ENCODE results near the gene SEPTIN6.

DNA sequence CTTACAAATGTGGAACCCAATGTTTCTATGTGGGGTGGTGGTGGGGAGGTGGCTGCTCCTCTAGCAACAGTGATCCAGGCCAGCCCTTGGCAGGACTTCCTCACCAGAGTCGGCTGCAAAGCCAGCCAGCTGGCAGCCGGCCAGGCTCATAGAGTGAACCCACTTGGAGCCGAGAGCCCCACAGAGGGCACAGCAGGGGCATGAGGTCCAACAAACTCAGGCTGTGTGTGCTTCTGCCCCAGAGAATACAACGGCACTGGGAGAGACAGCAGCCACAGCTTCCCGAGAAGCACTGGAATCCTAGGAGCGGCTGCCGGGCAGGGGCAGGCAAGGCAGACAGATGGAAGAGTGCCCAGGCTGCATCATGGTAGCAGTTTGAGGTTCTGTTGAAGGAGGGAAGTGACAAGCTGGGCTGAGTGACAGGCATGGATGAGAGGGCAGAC, 42.0 kb upstream of the SEPTIN6 start:
- TF ChIP-seq CHD2 (IDR thresholded peaks at IDR 0.05; ENCODE audit: low read length, partially characterized antibody) (no peak), NFE2L2 (conservative IDR thresholded peaks at IDR 0.05; ENCODE audit: low read length) (no peak), POLR2A (IDR thresholded peaks at IDR 0.05; ENCODE audit: low read length) (no peak), JUNB (IDR thresholded peaks at IDR 0.05) (no peak), KDM1A (IDR thresholded peaks at IDR 0.05; ENCODE audit: low read depth) (no peak)
- TF ChIP-seq, protein P1, sequence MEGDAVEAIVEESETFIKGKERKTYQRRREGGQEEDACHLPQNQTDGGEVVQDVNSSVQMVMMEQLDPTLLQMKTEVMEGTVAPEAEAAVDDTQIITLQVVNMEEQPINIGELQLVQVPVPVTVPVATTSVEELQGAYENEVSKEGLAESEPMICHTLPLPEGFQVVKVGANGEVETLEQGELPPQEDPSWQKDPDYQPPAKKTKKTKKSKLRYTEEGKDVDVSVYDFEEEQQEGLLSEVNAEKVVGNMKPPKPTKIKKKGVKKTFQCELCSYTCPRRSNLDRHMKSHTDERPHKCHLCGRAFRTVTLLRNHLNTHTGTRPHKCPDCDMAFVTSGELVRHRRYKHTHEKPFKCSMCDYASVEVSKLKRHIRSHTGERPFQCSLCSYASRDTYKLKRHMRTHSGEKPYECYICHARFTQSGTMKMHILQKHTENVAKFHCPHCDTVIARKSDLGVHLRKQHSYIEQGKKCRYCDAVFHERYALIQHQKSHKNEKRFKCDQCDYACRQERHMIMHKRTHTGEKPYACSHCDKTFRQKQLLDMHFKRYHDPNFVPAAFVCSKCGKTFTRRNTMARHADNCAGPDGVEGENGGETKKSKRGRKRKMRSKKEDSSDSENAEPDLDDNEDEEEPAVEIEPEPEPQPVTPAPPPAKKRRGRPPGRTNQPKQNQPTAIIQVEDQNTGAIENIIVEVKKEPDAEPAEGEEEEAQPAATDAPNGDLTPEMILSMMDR (IDR thresholded peaks at IDR 0.05): no peak
